GM19238 (cell line): ENCODE data around the gene NRAS.

Experiments
- DNase-seq: peaks from one replicate; pipeline ENCODE4 v3.0.0; 2011; ENCODE audit warnings: low spot score; ENCODE audit not compliant: insufficient read length

NRAS gene

GRCh38 chr1:114728553-114728952 is 12.0 kb upstream of the NRAS start:
- no peak for DNase-seq

DNA sequence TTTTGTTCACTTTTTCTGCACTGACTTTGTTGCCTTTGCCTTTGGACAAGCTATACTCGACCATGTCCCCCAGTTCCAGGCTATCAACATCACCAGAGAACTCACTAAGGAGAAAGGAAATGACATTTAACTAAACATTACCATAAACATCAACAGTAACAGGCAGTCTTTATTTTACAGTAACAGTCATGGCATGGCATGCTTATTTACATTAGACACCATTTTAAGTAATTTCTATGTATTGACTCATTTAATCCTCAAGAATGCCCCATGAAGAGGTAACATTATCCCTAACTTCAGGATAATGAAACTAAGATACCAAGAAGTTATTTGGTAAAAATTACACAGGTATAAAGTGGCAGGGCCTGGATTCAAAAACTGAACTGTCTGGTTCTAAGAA is 8.7 kb upstream of the NRAS start:
- no peak for DNase-seq

DNA sequence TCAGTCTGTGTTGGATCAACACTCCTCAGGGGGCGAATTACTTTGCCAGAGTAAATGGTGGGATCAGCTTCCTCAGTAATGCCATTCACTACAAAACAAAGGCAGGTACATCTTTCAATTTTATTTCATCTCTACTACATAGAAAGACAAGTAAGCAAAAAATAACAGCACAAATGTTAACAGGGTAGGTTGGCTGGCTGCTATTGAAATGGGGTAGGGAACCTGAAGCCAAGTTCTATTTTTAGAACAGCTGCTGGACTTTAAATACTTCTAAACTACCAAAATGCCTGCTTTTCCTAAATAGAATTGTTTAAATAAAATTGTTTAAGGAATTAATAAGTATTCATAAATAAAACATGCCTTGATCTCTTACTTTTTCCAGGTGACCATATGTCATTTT is 7.3 kb upstream of the NRAS start:
- no peak for DNase-seq

GRCh38 chr1:114723457-114723856 is 6.9 kb upstream of the NRAS start:
- DNase-seq, result no peak

DNA sequence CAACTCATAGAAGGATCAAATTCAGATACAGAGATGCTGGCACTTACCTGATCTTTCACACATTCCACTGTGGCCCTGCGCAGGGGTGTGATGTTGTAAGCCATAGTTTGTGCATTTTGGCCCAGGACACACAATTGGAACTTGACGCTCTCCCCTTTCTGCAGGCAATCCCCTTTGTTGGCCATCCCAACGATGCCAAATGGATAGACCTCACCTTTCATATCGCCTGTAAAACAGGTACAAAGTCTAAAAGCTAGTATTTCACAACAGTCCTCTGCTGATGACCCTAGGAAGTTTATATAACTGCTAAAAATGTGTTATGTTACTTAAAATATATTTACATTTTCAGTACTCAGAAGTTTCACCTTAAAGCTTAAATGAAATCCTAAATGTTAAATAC is 3.9 kb upstream of the NRAS start:
- no peak for DNase-seq

- no peak for DNase-seq
Observed at GRCh38 chr1:114719424-114719787, 2.8 kb upstream of the NRAS start.

DNA sequence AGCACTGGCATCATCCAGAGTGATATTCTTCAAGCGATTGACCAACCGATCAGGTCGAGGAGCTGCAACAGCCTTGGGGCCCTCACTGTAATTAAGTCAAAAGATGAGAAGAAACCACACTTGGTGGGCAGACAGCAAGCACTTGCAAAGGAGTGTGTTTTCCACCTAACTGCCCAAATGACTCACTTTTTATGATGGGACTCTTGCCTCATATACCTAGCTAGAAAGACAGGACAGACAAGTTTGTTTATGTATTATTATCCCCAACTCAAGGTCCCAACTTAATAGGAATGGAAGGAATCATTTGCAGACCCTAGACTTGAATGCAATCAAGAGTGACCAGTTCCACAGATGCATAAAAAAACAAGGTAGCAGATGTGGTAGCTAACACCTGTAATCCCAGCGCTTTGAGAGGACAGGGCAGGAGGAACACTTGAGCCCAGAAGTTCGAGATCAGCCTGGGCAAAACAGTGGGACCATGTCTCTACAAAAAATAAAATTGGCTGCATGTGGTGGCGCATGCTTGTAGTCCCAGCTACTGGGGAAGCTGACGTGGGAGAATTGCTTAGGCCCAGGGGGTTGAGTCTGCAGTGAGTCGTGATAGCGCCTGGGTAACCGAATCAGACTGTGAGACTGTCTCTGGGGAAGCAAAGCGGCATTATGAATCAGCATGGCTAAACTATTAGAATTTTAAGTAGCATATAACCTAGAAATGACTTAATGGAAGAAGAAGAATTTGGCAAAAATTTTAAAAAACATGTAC is 2.3 kb upstream of the NRAS start:
- no peak for DNase-seq

GRCh38 chr1:114715952-114716303 is 643 bp downstream of the NRAS start:
- no peak for DNase-seq

DNA sequence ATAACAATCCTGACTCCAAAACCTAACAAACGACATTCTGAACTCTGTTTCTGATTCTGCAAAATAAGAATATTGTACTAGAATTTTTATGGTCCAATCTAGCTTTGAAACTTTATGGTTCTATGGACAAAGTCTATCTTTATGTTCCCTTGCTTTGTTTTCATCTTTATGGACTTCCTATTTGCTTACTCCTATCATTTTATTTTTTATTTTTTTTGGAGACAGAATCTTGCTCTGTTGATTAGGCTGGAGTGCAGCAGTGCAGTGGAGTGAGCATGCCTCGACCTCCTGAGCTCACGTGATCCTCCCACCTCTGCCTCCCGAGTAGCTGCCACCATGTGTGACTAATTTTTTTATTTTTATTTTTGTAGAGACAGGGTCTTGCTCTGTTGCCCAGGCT is 3.6 kb downstream of the NRAS start:
- no peak for DNase-seq

DNA sequence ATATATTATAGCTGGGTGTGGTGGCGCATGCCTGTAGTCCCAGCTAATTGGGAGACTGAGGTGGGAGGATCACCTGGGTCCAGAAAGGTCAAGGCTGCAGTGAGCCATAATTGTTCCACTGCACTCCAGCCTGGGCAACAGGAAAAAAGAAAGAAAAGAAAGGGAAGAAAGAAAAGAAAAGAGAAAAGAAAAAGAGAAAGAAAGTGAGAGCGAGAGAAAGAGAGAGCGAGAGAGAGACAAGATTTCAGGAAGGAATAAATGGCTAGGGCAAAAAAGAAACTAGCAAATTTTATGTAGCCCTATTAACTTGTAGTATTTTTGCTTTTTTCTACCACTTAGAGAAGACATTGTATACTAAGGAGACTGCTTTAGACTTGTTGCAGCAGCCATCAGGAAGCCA is 6.2 kb downstream of the NRAS start:
- DNase-seq, result no peak

- DNase-seq, result no peak
Observed at GRCh38 chr1:114707604-114708003, 9.0 kb downstream of the NRAS start.

GRCh38 chr1:114703242-114703641 is 13.3 kb downstream of the NRAS start:
- no peak for DNase-seq

- DNase-seq, result no peak
Observed at GRCh38 chr1:114702737-114703136, 13.8 kb downstream of the NRAS start.

DNA sequence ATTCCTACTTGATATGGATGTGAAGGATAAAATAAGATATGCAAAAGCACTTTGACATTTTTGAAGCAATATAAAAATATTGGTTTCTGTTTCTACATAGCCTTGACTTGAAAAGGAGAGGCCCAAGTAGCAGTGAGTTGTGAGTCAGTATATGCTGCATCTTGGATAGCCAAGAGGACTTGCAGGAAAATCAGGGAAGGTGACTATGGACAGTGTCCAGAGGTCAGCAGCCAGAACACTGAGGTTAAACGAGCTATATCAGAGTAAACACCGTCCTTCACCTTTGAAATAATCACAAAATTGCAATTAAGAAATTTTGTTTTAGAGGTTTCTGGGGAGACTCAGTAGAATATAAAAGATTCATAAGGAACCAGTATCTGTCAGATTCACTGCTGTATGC is 14.6 kb downstream of the NRAS start:
- DNase-seq, result no peak

GRCh38 chr1:114700036-114700600 is 16.5 kb downstream of the NRAS start:
- DNase-seq, result no peak

GRCh38 chr1:114696810-114697209 is 19.8 kb downstream of the NRAS start:
- DNase-seq, result no peak

- DNase-seq, result no peak
Observed at GRCh38 chr1:114695430-114696058, 21.0 kb downstream of the NRAS start, which contains the start of gene AMPD1. Gene AMPD1, minus strand, starts transcription at chr1:114695546. Its CDS starts 75 bp downstream, at chr1:114695471.

GRCh38 chr1:114694540-114695310 is 21.8 kb downstream of the NRAS start:
- no peak for DNase-seq

- no peak for DNase-seq
Observed at GRCh38 chr1:114692947-114693346, 23.6 kb downstream of the NRAS start.

GRCh38 chr1:114691061-114691460 is 25.5 kb downstream of the NRAS start:
- DNase-seq, result no peak

DNA sequence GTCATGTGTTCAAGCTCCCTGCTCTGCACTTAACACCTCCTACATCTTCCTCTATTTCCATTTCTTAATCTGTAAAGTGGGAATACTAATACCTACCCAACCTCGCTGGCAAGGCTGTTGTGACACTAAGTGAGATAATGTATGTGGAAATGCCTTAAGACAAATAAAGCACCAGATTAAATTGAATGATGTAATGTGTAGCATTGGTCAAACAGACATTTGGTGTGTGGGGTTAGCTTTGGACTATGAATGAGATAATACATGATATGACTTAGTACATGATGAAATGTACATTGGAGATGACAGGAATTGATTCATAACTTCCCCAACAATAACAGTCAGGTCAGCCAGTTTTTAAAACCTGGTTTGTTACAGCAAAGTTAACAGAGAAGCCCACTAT is 26.4 kb downstream of the NRAS start:
- DNase-seq, result no peak

GRCh38 chr1:114688526-114688925 is 28.0 kb downstream of the NRAS start:
- no peak for DNase-seq
